MM.1S (cell line): ENCODE results near the gene REC8.

Source experiments
- DNase-seq: peaks from one replicate; pipeline ENCODE4 v3.0.0-alpha.2; 2015
- H2AFZ ChIP-seq: fragments of 300-600 bp; sonication (generic); 2 replicates; pipeline ENCODE4 v1.6.0; 2016; ENCODE audit warnings: antibody characterized with exemption, low read length
- H3F3A ChIP-seq: fragments of 300-600 bp; sonication (generic); 2 replicates; pipeline ENCODE4 v1.6.1; 2016; ENCODE audit warnings: mild to moderate bottlenecking, antibody characterized with exemption, low read length, moderate library complexity, mixed read lengths; ENCODE audit not compliant: insufficient read depth
- H3K27ac ChIP-seq: fragments of 300-600 bp; sonication (generic); 2 replicates; pipeline ENCODE4 v1.5.1; 2016; ENCODE audit warnings: mild to moderate bottlenecking, low read length
- H3K27me3 ChIP-seq: fragments of 300-600 bp; sonication (generic); replicated peaks from 2 replicates; pipeline ENCODE4 v1.6.0; 2016; ENCODE audit warnings: low read length; ENCODE audit not compliant: insufficient read depth
- H3K36me3 ChIP-seq: fragments of 300-600 bp; sonication (generic); replicated peaks from 2 replicates; pipeline ENCODE4 v1.6.1; 2016; ENCODE audit warnings: mild to moderate bottlenecking, low read length, mixed read lengths; ENCODE audit not compliant: insufficient read depth
- H3K4me1 ChIP-seq: fragments of 300-600 bp; sonication (generic); 2 replicates; pipeline ENCODE4 v1.6.1; 2016; ENCODE audit warnings: low read length, mixed read lengths
- H3K4me2 ChIP-seq: fragments of 300-600 bp; sonication (generic); 2 replicates; pipeline ENCODE4 v1.6.0; 2016; ENCODE audit warnings: low read depth, low read length
- H3K4me3 ChIP-seq: fragments of 300-600 bp; sonication (generic); 2 replicates; pipeline ENCODE4 v1.5.1; 2016; ENCODE audit warnings: low read length, mixed read lengths
- H3K79me2 ChIP-seq: fragments of 300-600 bp; sonication (generic); 2 replicates; pipeline ENCODE4 v1.6.1; 2016; ENCODE audit warnings: mixed run types, low read length, mixed read lengths
- H3K9ac ChIP-seq: fragments of 300-600 bp; sonication (generic); 2 replicates; pipeline ENCODE4 v1.6.1; 2016; ENCODE audit warnings: low read length, mixed read lengths
- H3K9me2 ChIP-seq: fragments of 300-600 bp; sonication (generic); replicated peaks from 2 replicates; pipeline ENCODE4 v1.6.1; 2016; ENCODE audit warnings: mild to moderate bottlenecking, low read length, mixed read lengths; ENCODE audit not compliant: insufficient read depth
- H3K9me3 ChIP-seq: fragments of 300-600 bp; sonication (generic); replicated peaks from 2 replicates; pipeline ENCODE4 v1.6.1; 2016; ENCODE audit warnings: mild to moderate bottlenecking, low read length, mixed read lengths; ENCODE audit not compliant: insufficient read depth
- H4K20me1 ChIP-seq: fragments of 300-600 bp; sonication (generic); 2 replicates; pipeline ENCODE4 v1.6.1; 2016; ENCODE audit warnings: mild to moderate bottlenecking, low read length, moderate library complexity, mixed read lengths; ENCODE audit not compliant: insufficient read depth
- CTCF ChIP-seq: fragments of 300-600 bp; sonication (generic); IDR thresholded peaks from 2 replicates; pipeline ENCODE4 v1.5.1; 2016; ENCODE audit warnings: antibody characterized with exemption, low read length, mixed read lengths
- EZH2 ChIP-seq: fragments of 300-600 bp; sonication (generic); optimal IDR thresholded peaks from 2 replicates; pipeline ENCODE3; 2017; ENCODE audit warnings: low read depth, mild to moderate bottlenecking, antibody characterized with exemption, low read length, mixed read lengths
- EZH2phosphoT487 ChIP-seq: fragments of 300-600 bp; sonication (generic); IDR thresholded peaks from 2 replicates; pipeline ENCODE4 v1.6.1; 2018; ENCODE audit warnings: antibody characterized with exemption, low read length

REC8 gene

GRCh38 chr14:24123424-24124417, 48.2 kb upstream of the REC8 start:
- H3K9me2 ChIP-seq: no peaks in the 10 kb centered on the region
- no peaks in the 10 kb centered on the region for H3K4me1 ChIP-seq
- H2AFZ ChIP-seq: no peak overlapping the region
- no peaks in the 10 kb centered on the region for H3K9me3 ChIP-seq
- H3F3A ChIP-seq: no peaks in the 10 kb centered on the region
- H3K4me3 ChIP-seq: no peak overlapping the region
- H3K36me3 ChIP-seq: no peaks in the 10 kb centered on the region
- no peak overlapping the region for H3K9ac ChIP-seq
- H3K79me2 ChIP-seq: no peaks in the 10 kb centered on the region
- no peak overlapping the region for H3K27ac ChIP-seq
- DNase-seq: no peak
- no peak overlapping the region for H3K4me2 ChIP-seq
- H4K20me1 ChIP-seq: no peaks in the 10 kb centered on the region
- no peaks in the 10 kb centered on the region for H3K27me3 ChIP-seq
- TF ChIP-seq EZH2phosphoT487 (no peak), CTCF (no peak), EZH2 (no peak)

GRCh38 chr14:24126939-24127338, 44.9 kb upstream of the REC8 start:
- H3K9me3 ChIP-seq: no peaks in the 10 kb centered on the region
- no peaks in the 10 kb centered on the region for H3K79me2 ChIP-seq
- no peaks in the 10 kb centered on the region for H3K36me3 ChIP-seq
- no peak overlapping the region for H3K9ac ChIP-seq
- no peak overlapping the region for H3K4me2 ChIP-seq
- no peaks in the 10 kb centered on the region for H3F3A ChIP-seq
- no peaks in the 10 kb centered on the region for H4K20me1 ChIP-seq
- no peak overlapping the region for H2AFZ ChIP-seq
- no peak for DNase-seq
- no peak overlapping the region for H3K27ac ChIP-seq
- no peak overlapping the region for H3K4me3 ChIP-seq
- TF ChIP-seq EZH2 (no peak), CTCF (no peak), EZH2phosphoT487 (no peak)
- H3K9me2 ChIP-seq: no peaks in the 10 kb centered on the region
- no peaks in the 10 kb centered on the region for H3K27me3 ChIP-seq
- no peaks in the 10 kb centered on the region for H3K4me1 ChIP-seq

GRCh38 chr14:24127673-24128072, 44.2 kb upstream of the REC8 start:
- no peaks in the 10 kb centered on the region for H3K79me2 ChIP-seq
- H3K9ac ChIP-seq: no peak overlapping the region
- no peak overlapping the region for H2AFZ ChIP-seq
- no peak overlapping the region for H3K4me3 ChIP-seq
- no peaks in the 10 kb centered on the region for H3K4me1 ChIP-seq
- no peaks in the 10 kb centered on the region for H3K36me3 ChIP-seq
- TF ChIP-seq EZH2: no peak
- TF ChIP-seq EZH2phosphoT487: no peak
- TF ChIP-seq CTCF: no peak
- no peaks in the 10 kb centered on the region for H3K27me3 ChIP-seq
- DNase-seq: no peak
- no peaks in the 10 kb centered on the region for H3K9me2 ChIP-seq
- no peak overlapping the region for H3K4me2 ChIP-seq
- no peak overlapping the region for H3K27ac ChIP-seq
- H3F3A ChIP-seq: no peaks in the 10 kb centered on the region
- H4K20me1 ChIP-seq: no peaks in the 10 kb centered on the region
- H3K9me3 ChIP-seq: no peaks in the 10 kb centered on the region
